Neural progenitor cell (in vitro differentiated cells): Measurements from ENCODE around the gene ARHGAP42. TPM values are rescaled to one million over a fixed set of nuclear protein-coding genes. Genes with fewer than 3 reads are reported as not detected.

Source experiments
- DNase-seq: peaks from one replicate; pipeline ENCODE4 v3.0.0-alpha.2; 2016; ENCODE audit warnings: low spot score
- H2AFZ ChIP-seq: fragments of 200-600 bp; sonication (generic); replicated peaks from 2 replicates; pipeline ENCODE4 v1.6.1; 2016; ENCODE audit warnings: antibody characterized with exemption
- H3F3A ChIP-seq: fragments of 200-600 bp; sonication (generic); 2 replicates; pipeline ENCODE4 v1.6.1; 2016; ENCODE audit warnings: antibody characterized with exemption, low read depth
- H3K27ac ChIP-seq: fragments of 200-600 bp; sonication (generic); 2 replicates; pipeline ENCODE4 v1.5.1; 2016; ENCODE audit warnings: mild to moderate bottlenecking
- H3K27me3 ChIP-seq: fragments of 200-600 bp; sonication (generic); 2 replicates; pipeline ENCODE4 v1.6.1; 2016; ENCODE audit warnings: mild to moderate bottlenecking, moderate library complexity
- H3K36me3 ChIP-seq: fragments of 200-600 bp; sonication (generic); 2 replicates; pipeline ENCODE4 v1.5.1; 2016
- H3K4me1 ChIP-seq: fragments of 200-600 bp; sonication (generic); 2 replicates; pipeline ENCODE4 v1.6.1; 2016; ENCODE audit warnings: mixed run types
- H3K4me2 ChIP-seq: fragments of 200-600 bp; sonication (generic); 2 replicates; pipeline ENCODE4 v1.6.1; 2016
- H3K4me3 ChIP-seq: fragments of 200-600 bp; sonication (generic); 2 replicates; pipeline ENCODE4 v1.5.1; 2016
- H3K79me2 ChIP-seq: fragments of 200-600 bp; sonication (generic); 2 replicates; pipeline ENCODE4 v1.6.1; 2016; ENCODE audit warnings: low read depth
- H3K9ac ChIP-seq: fragments of 200-600 bp; sonication (generic); 2 replicates; pipeline ENCODE4 v1.6.1; 2016
- H3K9me3 ChIP-seq: fragments of 200-600 bp; sonication (generic); 2 replicates; pipeline ENCODE4 v1.5.1; 2016; ENCODE audit warnings: low read depth
- H4K20me1 ChIP-seq: fragments of 200-600 bp; sonication (generic); 2 replicates; pipeline ENCODE4 v1.6.1; 2016; ENCODE audit warnings: low read depth
- H3K27ac Mint-ChIP-seq: 3 replicates; pipeline ENCODE4 v1.8.0; 2021; ENCODE audit warnings: mixed read lengths
- H3K27me3 Mint-ChIP-seq: 2 replicates; pipeline ENCODE4 v1.8.0; 2022; ENCODE audit warnings: low read depth, mild to moderate bottlenecking, inconsistent platforms, moderate library complexity, mixed read lengths; ENCODE audit not compliant: insufficient read depth
- H3K36me3 Mint-ChIP-seq: 3 replicates; pipeline ENCODE4 v1.8.0; 2021; ENCODE audit warnings: mixed read lengths
- H3K4me1 Mint-ChIP-seq: 3 replicates; pipeline ENCODE4 v1.8.0; 2021; ENCODE audit warnings: mixed read lengths
- H3K4me3 Mint-ChIP-seq: 3 replicates; pipeline ENCODE4 v1.8.0; 2021; ENCODE audit warnings: mild to moderate bottlenecking, moderate library complexity, mixed read lengths
- H3K9me3 Mint-ChIP-seq: 3 replicates; pipeline ENCODE4 v1.8.0; 2020; ENCODE audit warnings: mixed read lengths
- CTCF ChIP-seq: fragments of 200-600 bp; sonication (generic); IDR thresholded peaks from 2 replicates; pipeline ENCODE4 v1.5.1; 2017; ENCODE audit warnings: antibody characterized with exemption, mild to moderate bottlenecking
- EZH2 ChIP-seq: fragments of 200-600 bp; sonication (generic); IDR thresholded peaks from 2 replicates; pipeline ENCODE4 v1.6.1; 2017; ENCODE audit warnings: antibody characterized with exemption, mild to moderate bottlenecking, moderate library complexity
- EZH2phosphoT487 ChIP-seq: fragments of 200-600 bp; sonication (generic); IDR thresholded peaks from 2 replicates; pipeline ENCODE4 v1.6.1; 2017; ENCODE audit warnings: antibody characterized with exemption
- total RNA-seq: library from RNA; depleted of rRNA; stranded (reverse); fragments of >200 nt; gene quantifications from 2 replicates; pipeline ENCODE4 v1.2.3, GENCODE V29; 2015; ENCODE audit warnings: low replicate concordance

ARHGAP42 gene
- total RNA-seq, 1 donor from 2014 or later, result 31.0 TPM

- no peaks in the 10 kb centered on the region for H3K27me3 Mint-ChIP-seq
- Histone ChIP-seq H4K20me1 (no peaks in the 10 kb centered on the region), H3K4me1 (peaks cover 16% of the 10 kb centered on the region), H3K4me3 (no peak overlapping the region), H2AFZ (no peak overlapping the region), H3K36me3 (no peaks in the 10 kb centered on the region), H3K9me3 (no peaks in the 10 kb centered on the region), H3K27me3 (no peaks in the 10 kb centered on the region), H3K9ac (no peak overlapping the region), H3K27ac (no peak overlapping the region), H3K79me2 (no peaks in the 10 kb centered on the region), H3K4me2 (no peak overlapping the region), H3F3A (no peaks in the 10 kb centered on the region)
- TF ChIP-seq EZH2, result no peak
- no peak for TF ChIP-seq EZH2phosphoT487
- no peak for TF ChIP-seq CTCF
- no peaks in the 10 kb centered on the region for H3K9me3 Mint-ChIP-seq
- H3K36me3 Mint-ChIP-seq, result no peaks in the 10 kb centered on the region
- no peaks in the 10 kb centered on the region for H3K4me1 Mint-ChIP-seq
- DNase-seq, result no peak
- H3K4me3 Mint-ChIP-seq, result no peak overlapping the region
- H3K27ac Mint-ChIP-seq, result no peak overlapping the region
These were observed 235.0 kb downstream of the ARHGAP42 start for GRCh38 chr11:100922121-100922520.

GRCh38 chr11:100923555-100923954, 236.5 kb downstream of the ARHGAP42 start:
- no peaks in the 10 kb centered on the region for H3K27me3 Mint-ChIP-seq
- Histone ChIP-seq H3K27me3 (no peaks in the 10 kb centered on the region), H4K20me1 (peaks cover 4% of the 10 kb centered on the region), H3K9ac (no peak overlapping the region), H3K27ac (no peak overlapping the region), H3K36me3 (no peaks in the 10 kb centered on the region), H3K4me1 (peaks cover 25% of the 10 kb centered on the region), H3F3A (peaks cover 5% of the 10 kb centered on the region), H3K4me3 (no peak overlapping the region), H2AFZ (no peak overlapping the region), H3K79me2 (no peaks in the 10 kb centered on the region), H3K9me3 (no peaks in the 10 kb centered on the region), H3K4me2 (no peak overlapping the region)
- no peaks in the 10 kb centered on the region for H3K36me3 Mint-ChIP-seq
- no peak for DNase-seq
- H3K4me1 Mint-ChIP-seq, result peaks cover 6% of the 10 kb centered on the region
- TF ChIP-seq EZH2phosphoT487 (no peak), EZH2 (no peak), CTCF (no peak)
- no peaks in the 10 kb centered on the region for H3K9me3 Mint-ChIP-seq
- H3K4me3 Mint-ChIP-seq, result no peak overlapping the region
- H3K27ac Mint-ChIP-seq, result no peak overlapping the region

- Mint-ChIP-seq H3K4me1 (peaks cover 6% of the 10 kb centered on the region), H3K27ac (no peak overlapping the region), H3K27me3 (no peaks in the 10 kb centered on the region), H3K36me3 (no peaks in the 10 kb centered on the region), H3K9me3 (no peaks in the 10 kb centered on the region), H3K4me3 (no peak overlapping the region)
- H3K36me3 ChIP-seq, result no peaks in the 10 kb centered on the region
- no peak for TF ChIP-seq EZH2phosphoT487
- TF ChIP-seq CTCF, result no peak
- TF ChIP-seq EZH2, result no peak
- no peak overlapping the region for H2AFZ ChIP-seq
- no peak overlapping the region for H3K27ac ChIP-seq
- no peak for DNase-seq
- H3K27me3 ChIP-seq, result no peaks in the 10 kb centered on the region
- peaks cover 24% of the 10 kb centered on the region for H3K4me1 ChIP-seq
- H3K9ac ChIP-seq, result no peak overlapping the region
- no peaks in the 10 kb centered on the region for H3K79me2 ChIP-seq
- no peak overlapping the region for H3K4me3 ChIP-seq
- no peaks in the 10 kb centered on the region for H3K9me3 ChIP-seq
- peaks cover 4% of the 10 kb centered on the region for H4K20me1 ChIP-seq
- H3K4me2 ChIP-seq, result no peak overlapping the region
- peaks cover 5% of the 10 kb centered on the region for H3F3A ChIP-seq
These were observed 238.8 kb downstream of the ARHGAP42 start for GRCh38 chr11:100925935-100926334.
